OCI-LY7 (cell line): Measurements from ENCODE around the gene MAP3K2. TPM values are rescaled to one million over a fixed set of nuclear protein-coding genes. Genes with fewer than 3 reads are reported as not detected.

ENCODE experiments used
- BruUV-seq: library from RNA; stranded (reverse); fragments of 400-500 nt; replicated peaks from 2 replicates; lab custom pipeline; 2021; lab: Mats Ljungman, UMichigan
- CTCF ChIA-PET: fragments of 300-600 bp; sonication (Branson Sonifier 250); formaldehyde crosslinking; loops from one replicate; lab custom pipeline; 2022; ENCODE audit warnings: antibody characterized with exemption; ENCODE audit not compliant: unreplicated experiment; lab: Charles Lee
- POLR2A ChIA-PET: fragments of 300-600 bp; sonication (Branson Sonifier 250); formaldehyde crosslinking; loops from one replicate; lab custom pipeline; 2022; ENCODE audit warnings: antibody characterized with exemption; lab: Charles Lee
- DNase-seq: peaks from one replicate; pipeline ENCODE4 v3.0.0-alpha.2; 2015; ENCODE audit warnings: low spot score
- H2AFZ ChIP-seq: fragments of 200-600 bp; sonication (generic), shearing (Covaris generic); 2 replicates; pipeline ENCODE4 v1.6.1; 2014; ENCODE audit warnings: mild to moderate bottlenecking, antibody characterized with exemption, low read length, moderate library complexity
- H3K27ac ChIP-seq: fragments of 200-600 bp; sonication (generic); 2 replicates; pipeline ENCODE4 v1.5.1; 2014; ENCODE audit warnings: mixed run types, low read depth, mild to moderate bottlenecking, moderate library complexity, low read length, inconsistent platforms; ENCODE audit not compliant: poor library complexity, severe bottlenecking
- H3K36me3 ChIP-seq: fragments of 200-600 bp; sonication (generic); 2 replicates; pipeline ENCODE4 v1.6.1; 2014; ENCODE audit warnings: mild to moderate bottlenecking, antibody characterized with exemption, low read length, moderate library complexity, mixed read lengths; ENCODE audit not compliant: insufficient read depth
- H3K4me1 ChIP-seq: fragments of 200-600 bp; sonication (generic); 2 replicates; pipeline ENCODE4 v1.5.1; 2014; ENCODE audit warnings: mild to moderate bottlenecking, low read length; ENCODE audit not compliant: insufficient read depth, poor library complexity, severe bottlenecking
- H3K4me2 ChIP-seq: fragments of 200-600 bp; sonication (generic); 2 replicates; pipeline ENCODE4 v1.6.1; 2014; ENCODE audit warnings: mild to moderate bottlenecking, low read length
- H3K4me3 ChIP-seq: fragments of 200-600 bp; sonication (generic); 2 replicates; pipeline ENCODE4 v1.5.1; 2014; ENCODE audit warnings: mild to moderate bottlenecking, low read depth, low read length; ENCODE audit not compliant: poor library complexity, severe bottlenecking
- H3K79me2 ChIP-seq: fragments of 200-600 bp; sonication (generic); 2 replicates; pipeline ENCODE4 v1.6.1; 2016; ENCODE audit warnings: low read depth, mild to moderate bottlenecking, low read length, moderate library complexity, mixed read lengths; ENCODE audit not compliant: insufficient read depth
- H3K9me2 ChIP-seq: fragments of 200-600 bp; sonication (generic); 2 replicates; pipeline ENCODE4 v1.6.1; 2016; ENCODE audit warnings: mild to moderate bottlenecking, low read length, mixed read lengths; ENCODE audit not compliant: insufficient read depth
- H3K9me3 ChIP-seq: fragments of 200-600 bp; sonication (generic); 2 replicates; pipeline ENCODE4 v1.6.1; 2014; ENCODE audit warnings: mild to moderate bottlenecking, mixed run types, low read length, mixed read lengths
- H4K20me1 ChIP-seq: fragments of 200-600 bp; sonication (generic); 2 replicates; pipeline ENCODE4 v1.6.1; 2014; ENCODE audit warnings: mild to moderate bottlenecking, antibody characterized with exemption, low read length, moderate library complexity, mixed read lengths; ENCODE audit not compliant: insufficient read depth
- CTCF ChIP-seq: fragments of 200-600 bp; sonication (generic); conservative IDR thresholded peaks from 2 replicates; pipeline ENCODE4 v1.5.1; 2014; ENCODE audit warnings: mild to moderate bottlenecking, antibody characterized with exemption, low read length, moderate library complexity, mixed read lengths
- EZH2phosphoT487 ChIP-seq: fragments of 200-600 bp; sonication (generic); IDR thresholded peaks from 2 replicates; pipeline ENCODE4 v1.6.1; 2018; ENCODE audit warnings: low read depth, borderline replicate concordance, mild to moderate bottlenecking, mixed run types, antibody characterized with exemption, low read length, moderate library complexity, mixed read lengths
- intact Hi-C: fragments of 100-400 bp; cut with micrococcal nuclease; formaldehyde crosslinking; loops from one replicate; pipeline ENCODE4 v1.10.0; 2022; ENCODE audit not compliant: unreplicated experiment
- total RNA-seq, 2 experiments: library from RNA; depleted of rRNA in 1 of 2; stranded (reverse); fragments of >200 nt in 1 of 2; shearing (Covaris generic) in 1 of 2; gene quantifications; 2 replicates each; pipeline ENCODE4 v1.2.3, GENCODE V29; 2014 to 2022

The MAP3K2 gene
- total RNA-seq, 2 experiments from 2014 or later: 33.2 to 52.5 TPM

DNA sequence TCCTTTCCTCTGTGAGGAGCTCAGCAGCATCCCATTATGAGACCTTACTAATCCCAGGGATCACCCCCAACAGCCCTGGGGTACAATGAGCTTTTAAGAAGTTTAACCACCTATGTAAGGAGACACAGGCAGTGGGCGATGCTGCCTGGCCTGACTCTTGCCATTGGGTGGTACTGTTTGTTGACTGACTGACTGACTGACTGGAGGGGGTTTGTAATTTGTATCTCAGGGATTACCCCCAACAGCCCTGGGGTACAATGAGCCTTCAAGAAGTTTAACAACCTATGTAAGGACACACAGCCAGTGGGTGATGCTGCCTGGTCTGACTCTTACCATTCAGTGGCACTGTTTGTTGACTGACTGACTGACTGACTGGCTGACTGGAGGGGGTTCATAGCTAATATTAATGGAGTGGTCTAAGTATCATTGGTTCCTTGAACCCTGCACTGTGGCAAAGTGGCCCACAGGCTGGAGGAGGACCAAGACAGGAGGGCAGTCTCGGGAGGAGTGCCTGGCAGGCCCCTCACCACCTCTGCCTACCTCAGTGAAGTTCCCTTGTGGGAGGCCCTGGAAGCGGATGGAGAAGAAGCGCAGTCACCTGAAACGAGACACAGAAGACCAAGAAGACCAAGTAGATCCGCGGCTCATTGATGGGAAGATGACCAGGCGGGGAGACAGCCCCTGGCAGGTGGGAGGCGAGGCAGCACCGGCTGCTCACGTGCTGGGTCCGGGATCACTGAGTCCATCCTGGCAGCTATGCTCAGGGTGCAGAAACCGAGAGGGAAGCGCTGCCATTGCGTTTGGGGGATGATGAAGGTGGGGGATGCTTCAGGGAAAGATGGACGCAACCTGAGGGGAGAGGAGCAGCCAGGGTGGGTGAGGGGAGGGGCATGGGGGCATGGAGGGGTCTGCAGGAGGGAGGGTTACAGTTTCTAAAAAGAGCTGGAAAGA, 38.0 kb upstream of the MAP3K2 start:
- Histone ChIP-seq H2AFZ (no peak overlapping the region), H3K4me1 (no peaks in the 10 kb centered on the region), H3K4me3 (no peak overlapping the region), H3K9me3 (no peaks in the 10 kb centered on the region), H3K4me2 (no peak overlapping the region), H3K79me2 (no peaks in the 10 kb centered on the region), H4K20me1 (no peaks in the 10 kb centered on the region), H3K36me3 (no peaks in the 10 kb centered on the region), H3K9me2 (no peaks in the 10 kb centered on the region), H3K27ac (no peak overlapping the region)
- ChIA-PET POLR2A (no interaction called here), CTCF (interaction anchor here (0.7 to 1.1 kb wide), 2 partner anchors 10 to 228 kb away, joined by 3 read pairs; no protein-coding TSS in a partner anchor)
- no peak for DNase-seq
- BruUV-seq: no TSS peak
- TF ChIP-seq EZH2phosphoT487: no peak
- TF ChIP-seq CTCF: no peak
- intact Hi-C loops: no loop called here

GRCh38 chr2:127424598-127425520, 37.1 kb upstream of the MAP3K2 start:
- ChIA-PET CTCF (interaction anchor here (0.7 kb wide), 1 partner anchor 227 kb away, joined by 3 read pairs; no protein-coding TSS in a partner anchor), POLR2A (interaction anchor here (0.6 to 0.7 kb wide), 2 partner anchors 99 to 126 kb away, joined by 3 read pairs; no protein-coding TSS in a partner anchor)
- intact Hi-C loops: no loop called here

More at GRCh38 chr2:127424598-127425520, 37.1 kb upstream of the MAP3K2 start:
- Histone ChIP-seq H3K79me2 (no peaks in the 10 kb centered on the region), H3K36me3 (no peaks in the 10 kb centered on the region), H3K4me1 (no peaks in the 10 kb centered on the region), H3K27ac (no peak overlapping the region), H3K9me2 (no peaks in the 10 kb centered on the region), H2AFZ (no peak overlapping the region), H3K9me3 (no peaks in the 10 kb centered on the region), H3K4me2 (no peak overlapping the region), H3K4me3 (no peak overlapping the region), H4K20me1 (no peaks in the 10 kb centered on the region)
- TF ChIP-seq EZH2phosphoT487: no peak
- TF ChIP-seq CTCF: no peak
- no peak for DNase-seq
- no TSS peak for BruUV-seq
